HepG2 (cell line): ENCODE measurements around the gene RINL. TPM values are rescaled to one million over a fixed set of nuclear protein-coding genes. Genes with fewer than 3 reads are reported as not detected.
A peak's percentile ranks its signal among the peaks of the same experiment; 100 is the strongest.

Experiments
- BRD4 ChIP-seq: sonication (generic); formaldehyde crosslinking; IDR thresholded peaks from 2 replicates; pipeline ENCODE4 v1.4.0; 2020; ENCODE audit warnings: missing genetic modification reagents
- CEBPB ChIP-seq: IDR thresholded peaks from 2 replicates; pipeline ENCODE4 v1.6.1; 2011; ENCODE audit warnings: low read depth, low read length, improper control_type of control experiment, borderline replicate concordance
- DNMT3B ChIP-seq: conservative IDR thresholded peaks from 2 replicates; pipeline ENCODE4 v1.6.1; 2016; ENCODE audit warnings: missing biosample characterization, control low read depth
- MAFF ChIP-seq: IDR thresholded peaks from 2 replicates; pipeline ENCODE4 v1.6.1; 2011; ENCODE audit warnings: low read depth, low read length, improper control_type of control experiment
- NFE2L2 ChIP-seq: fragments of 150-350 bp; IDR thresholded peaks from 2 replicates; pipeline ENCODE4 v1.6.1; 2014; ENCODE audit warnings: low read length
- PAF1 ChIP-seq: IDR thresholded peaks from 2 replicates; pipeline ENCODE4 v1.6.1; 2016; ENCODE audit warnings: missing genetic modification reagents, missing compliant biosample characterization
- PHF8 ChIP-seq: sonication (generic); formaldehyde crosslinking; IDR thresholded peaks from 2 replicates; pipeline ENCODE4 v1.5.0; 2020; ENCODE audit warnings: missing genetic modification reagents
- SMC3 ChIP-seq: IDR thresholded peaks from 2 replicates; pipeline ENCODE4 v1.6.1; 2011; ENCODE audit warnings: low read length, improper control_type of control experiment
- SP5 ChIP-seq: IDR thresholded peaks from 2 replicates; pipeline ENCODE4 v1.6.1; 2016; ENCODE audit warnings: low read depth, borderline replicate concordance
- TBX2 ChIP-seq: sonication (generic); formaldehyde crosslinking; IDR thresholded peaks from 2 replicates; pipeline ENCODE4 v1.5.0; 2020; ENCODE audit warnings: missing genetic modification reagents, mild to moderate bottlenecking, borderline replicate concordance
- ZFP1 ChIP-seq: IDR thresholded peaks from 2 replicates; pipeline ENCODE4 v1.6.1; 2016
- ZFP62 ChIP-seq: sonication (generic); formaldehyde crosslinking; IDR thresholded peaks from 2 replicates; pipeline ENCODE4 v1.4.0; 2020; ENCODE audit warnings: missing genetic modification reagents
- ZGPAT ChIP-seq: IDR thresholded peaks from 2 replicates; pipeline ENCODE4 v1.6.1; 2016; ENCODE audit warnings: mild to moderate bottlenecking
- ZNF577 ChIP-seq: sonication (generic); formaldehyde crosslinking; IDR thresholded peaks from 2 replicates; pipeline ENCODE4 v1.4.0; 2020; ENCODE audit warnings: mild to moderate bottlenecking, low read depth, missing genetic modification reagents, borderline replicate concordance
- ZNF660 ChIP-seq: sonication (generic); formaldehyde crosslinking; IDR thresholded peaks from 2 replicates; pipeline ENCODE4 v1.5.1; 2020; ENCODE audit warnings: mild to moderate bottlenecking, low read depth, missing genetic modification reagents, borderline replicate concordance
- ZNF670 ChIP-seq: sonication (generic); formaldehyde crosslinking; IDR thresholded peaks from 2 replicates; pipeline ENCODE4 v1.8.0; 2022; ENCODE audit warnings: mild to moderate bottlenecking, missing genetic modification reagents, borderline replicate concordance
- ZNF747 ChIP-seq: sonication (generic); formaldehyde crosslinking; IDR thresholded peaks from 2 replicates; pipeline ENCODE4 v1.8.1; 2023; ENCODE audit warnings: missing genetic modification reagents, mild to moderate bottlenecking, borderline replicate concordance
- ZSCAN30 ChIP-seq: sonication (generic); formaldehyde crosslinking; IDR thresholded peaks from 2 replicates; pipeline ENCODE4 v1.5.0; 2020; ENCODE audit warnings: mild to moderate bottlenecking, missing genetic modification reagents
- polyA plus RNA-seq, 8 experiments: library from polyadenylated mRNA; depleted of rRNA in 3 of 8; stranded (reverse) in 7 of 8; unstranded in 1 of 8; fragments of >200 nt; fragmentation: Illumina TruSeq in 4 of 8; extraction: Trizol in 4 of 8; gene quantifications; 2 replicates each; pipeline versions ENCODE4 v1.2.1 to v1.2.3, GENCODE V29; 2011 to 2016; ENCODE audit warnings: low read depth in 4 of 8, missing spikeins in 1 of 8, mixed read lengths in 1 of 8; ENCODE audit not compliant: insufficient read depth in 1 of 8
- total RNA-seq, 5 experiments: library from RNA; depleted of rRNA; stranded (reverse); fragments of >200 nt; fragmentation: Illumina TruSeq; extraction: Trizol; gene quantifications; 2 replicates each; pipeline ENCODE4 v1.2.3, GENCODE V29; 2016; ENCODE audit warnings: low read depth in 1 of 5
- TF ChIP-seq, protein P1 (sequence below): sonication (generic); formaldehyde crosslinking; IDR thresholded peaks from 2 replicates; pipeline ENCODE4 v1.4.0; 2020; ENCODE audit warnings: missing genetic modification reagents, borderline replicate concordance
- TF ChIP-seq, protein P2 (sequence below): fragments of 450-650 bp; IDR thresholded peaks from 2 replicates; pipeline ENCODE4 v1.6.1; 2017; ENCODE audit warnings: mild to moderate bottlenecking
- TF ChIP-seq, protein P3 (sequence below): IDR thresholded peaks from 2 replicates; pipeline ENCODE4 v1.6.1; 2018; ENCODE audit warnings: missing genetic modification reagents

RINL gene
- total and polyA plus RNA-seq, 2 of the 13 experiments (the other 11 are each of a cell fraction or from before 2014, with no cell fraction given): 11.4 to 18.0 TPM

DNA sequence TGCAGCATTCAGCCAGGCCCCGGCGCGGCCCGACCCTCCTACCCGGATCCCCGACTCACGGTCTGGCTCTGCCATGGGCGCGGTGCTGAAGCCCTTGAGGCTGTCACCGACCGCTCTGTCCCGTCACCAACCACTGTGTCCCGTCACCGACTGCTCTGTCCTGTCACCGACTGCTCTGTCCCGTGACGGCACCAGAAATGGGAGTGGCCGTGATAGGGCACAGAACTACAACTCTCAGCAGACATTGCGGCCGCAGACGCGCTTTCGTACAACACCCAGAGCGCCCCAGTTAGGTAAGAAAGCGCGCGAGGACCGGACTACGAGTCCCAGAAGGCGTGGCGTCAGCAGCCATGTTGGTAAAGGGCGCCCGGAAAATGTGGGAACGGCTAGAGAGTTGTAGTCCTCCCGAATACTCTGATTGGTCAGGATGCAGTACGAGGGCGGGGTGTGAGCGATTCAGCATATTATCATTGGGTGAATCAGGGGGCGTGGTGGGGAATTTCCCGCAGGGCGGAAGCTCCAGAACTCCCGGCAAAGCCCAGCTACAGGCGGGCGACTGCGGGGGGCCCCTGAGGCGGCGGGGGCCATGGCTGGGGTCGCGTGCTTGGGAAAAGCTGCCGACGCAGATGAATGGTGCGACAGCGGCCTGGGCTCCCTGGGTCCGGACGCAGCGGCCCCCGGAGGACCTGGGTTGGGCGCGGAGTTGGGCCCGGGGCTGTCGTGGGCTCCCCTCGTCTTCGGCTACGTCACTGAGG, 21.5 kb upstream of the RINL start, which contains the start of the genes NFKBIB and SIRT2 (continued):
- TF ChIP-seq, protein P1, sequence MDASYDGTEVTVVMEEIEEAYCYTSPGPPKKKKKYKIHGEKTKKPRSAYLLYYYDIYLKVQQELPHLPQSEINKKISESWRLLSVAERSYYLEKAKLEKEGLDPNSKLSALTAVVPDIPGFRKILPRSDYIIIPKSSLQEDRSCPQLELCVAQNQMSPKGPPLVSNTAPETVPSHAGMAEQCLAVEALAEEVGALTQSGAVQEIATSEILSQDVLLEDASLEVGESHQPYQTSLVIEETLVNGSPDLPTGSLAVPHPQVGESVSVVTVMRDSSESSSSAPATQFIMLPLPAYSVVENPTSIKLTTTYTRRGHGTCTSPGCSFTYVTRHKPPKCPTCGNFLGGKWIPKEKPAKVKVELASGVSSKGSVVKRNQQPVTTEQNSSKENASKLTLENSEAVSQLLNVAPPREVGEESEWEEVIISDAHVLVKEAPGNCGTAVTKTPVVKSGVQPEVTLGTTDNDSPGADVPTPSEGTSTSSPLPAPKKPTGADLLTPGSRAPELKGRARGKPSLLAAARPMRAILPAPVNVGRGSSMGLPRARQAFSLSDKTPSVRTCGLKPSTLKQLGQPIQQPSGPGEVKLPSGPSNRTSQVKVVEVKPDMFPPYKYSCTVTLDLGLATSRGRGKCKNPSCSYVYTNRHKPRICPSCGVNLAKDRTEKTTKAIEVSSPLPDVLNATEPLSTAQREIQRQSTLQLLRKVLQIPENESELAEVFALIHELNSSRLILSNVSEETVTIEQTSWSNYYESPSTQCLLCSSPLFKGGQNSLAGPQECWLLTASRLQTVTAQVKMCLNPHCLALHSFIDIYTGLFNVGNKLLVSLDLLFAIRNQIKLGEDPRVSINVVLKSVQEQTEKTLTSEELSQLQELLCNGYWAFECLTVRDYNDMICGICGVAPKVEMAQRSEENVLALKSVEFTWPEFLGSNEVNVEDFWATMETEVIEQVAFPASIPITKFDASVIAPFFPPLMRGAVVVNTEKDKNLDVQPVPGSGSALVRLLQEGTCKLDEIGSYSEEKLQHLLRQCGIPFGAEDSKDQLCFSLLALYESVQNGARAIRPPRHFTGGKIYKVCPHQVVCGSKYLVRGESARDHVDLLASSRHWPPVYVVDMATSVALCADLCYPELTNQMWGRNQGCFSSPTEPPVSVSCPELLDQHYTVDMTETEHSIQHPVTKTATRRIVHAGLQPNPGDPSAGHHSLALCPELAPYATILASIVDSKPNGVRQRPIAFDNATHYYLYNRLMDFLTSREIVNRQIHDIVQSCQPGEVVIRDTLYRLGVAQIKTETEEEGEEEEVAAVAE: peak; percentile 94
- 0 out of 2 replicates have a peak, but pooled peaks have one; percentile 59 for TF ChIP-seq ZNF670 (CRISPR knock-in tag)
- TF ChIP-seq PHF8 (CRISPR knock-in tag): peak; percentile 74
- peak; percentile 61; the same call in 1 of the 2 replicates for TF ChIP-seq CEBPB
- no peak for TF ChIP-seq ZSCAN30 (CRISPR knock-in tag)
- TF ChIP-seq ZFP62: no peak
- TF ChIP-seq NFE2L2: no peak
- peak; percentile 74; the same call in 1 of the 2 replicates for TF ChIP-seq ZNF747 (CRISPR knock-in tag)
- no peak for TF ChIP-seq BRD4
- TF ChIP-seq SMC3: no peak
- TF ChIP-seq TBX2 (CRISPR knock-in tag): peak; percentile 68
- no peak for TF ChIP-seq DNMT3B (CRISPR knock-in tag)
- peak; percentile 31; the same call in 1 of the 2 replicates for TF ChIP-seq MAFF
- peak; percentile 79; the same call in 1 of the 2 replicates for TF ChIP-seq ZGPAT (CRISPR knock-in tag)
- TF ChIP-seq, protein P2, sequence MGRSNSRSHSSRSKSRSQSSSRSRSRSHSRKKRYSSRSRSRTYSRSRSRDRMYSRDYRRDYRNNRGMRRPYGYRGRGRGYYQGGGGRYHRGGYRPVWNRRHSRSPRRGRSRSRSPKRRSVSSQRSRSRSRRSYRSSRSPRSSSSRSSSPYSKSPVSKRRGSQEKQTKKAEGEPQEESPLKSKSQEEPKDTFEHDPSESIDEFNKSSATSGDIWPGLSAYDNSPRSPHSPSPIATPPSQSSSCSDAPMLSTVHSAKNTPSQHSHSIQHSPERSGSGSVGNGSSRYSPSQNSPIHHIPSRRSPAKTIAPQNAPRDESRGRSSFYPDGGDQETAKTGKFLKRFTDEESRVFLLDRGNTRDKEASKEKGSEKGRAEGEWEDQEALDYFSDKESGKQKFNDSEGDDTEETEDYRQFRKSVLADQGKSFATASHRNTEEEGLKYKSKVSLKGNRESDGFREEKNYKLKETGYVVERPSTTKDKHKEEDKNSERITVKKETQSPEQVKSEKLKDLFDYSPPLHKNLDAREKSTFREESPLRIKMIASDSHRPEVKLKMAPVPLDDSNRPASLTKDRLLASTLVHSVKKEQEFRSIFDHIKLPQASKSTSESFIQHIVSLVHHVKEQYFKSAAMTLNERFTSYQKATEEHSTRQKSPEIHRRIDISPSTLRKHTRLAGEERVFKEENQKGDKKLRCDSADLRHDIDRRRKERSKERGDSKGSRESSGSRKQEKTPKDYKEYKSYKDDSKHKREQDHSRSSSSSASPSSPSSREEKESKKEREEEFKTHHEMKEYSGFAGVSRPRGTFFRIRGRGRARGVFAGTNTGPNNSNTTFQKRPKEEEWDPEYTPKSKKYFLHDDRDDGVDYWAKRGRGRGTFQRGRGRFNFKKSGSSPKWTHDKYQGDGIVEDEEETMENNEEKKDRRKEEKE: no peak
- TF ChIP-seq SP5 (CRISPR knock-in tag): peak; percentile 81
- no peak for TF ChIP-seq ZNF660 (CRISPR knock-in tag)
- peak; percentile 71; the same call in 1 of the 2 replicates for TF ChIP-seq ZFP1
- TF ChIP-seq, protein P3, sequence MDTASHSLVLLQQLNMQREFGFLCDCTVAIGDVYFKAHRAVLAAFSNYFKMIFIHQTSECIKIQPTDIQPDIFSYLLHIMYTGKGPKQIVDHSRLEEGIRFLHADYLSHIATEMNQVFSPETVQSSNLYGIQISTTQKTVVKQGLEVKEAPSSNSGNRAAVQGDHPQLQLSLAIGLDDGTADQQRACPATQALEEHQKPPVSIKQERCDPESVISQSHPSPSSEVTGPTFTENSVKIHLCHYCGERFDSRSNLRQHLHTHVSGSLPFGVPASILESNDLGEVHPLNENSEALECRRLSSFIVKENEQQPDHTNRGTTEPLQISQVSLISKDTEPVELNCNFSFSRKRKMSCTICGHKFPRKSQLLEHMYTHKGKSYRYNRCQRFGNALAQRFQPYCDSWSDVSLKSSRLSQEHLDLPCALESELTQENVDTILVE (CRISPR knock-in tag): no peak
- TF ChIP-seq ZNF577 (CRISPR knock-in tag): no peak
- no peak for TF ChIP-seq PAF1 (CRISPR knock-in tag)
